H9 (cell line): Measurements from ENCODE around the gene ATP2C1. TPM values are rescaled to one million over a fixed set of nuclear protein-coding genes. Genes with fewer than 3 reads are reported as not detected.

ENCODE experiments used
- DNase-seq: peaks from one replicate; pipeline ENCODE4 v3.0.0-alpha.2; 2017
- H2AFZ ChIP-seq: one replicate; pipeline ENCODE4 v1.6.1; 2013; ENCODE audit warnings: mild to moderate bottlenecking, low read length, control low read depth, moderate library complexity
- H2AK5ac ChIP-seq: 2 replicates; pipeline ENCODE4 v1.6.1; 2013; ENCODE audit warnings: low read length, control low read depth, mixed read lengths; ENCODE audit not compliant: insufficient read length
- H2BK120ac ChIP-seq: one replicate; pipeline ENCODE4 v1.6.1; 2013; ENCODE audit warnings: low read depth, mild to moderate bottlenecking, low read length, control low read depth, inconsistent platforms; ENCODE audit not compliant: poor library complexity, severe bottlenecking
- H2BK12ac ChIP-seq: 2 replicates; pipeline ENCODE4 v1.6.1; 2013; ENCODE audit warnings: low read length, control low read depth, mixed read lengths, low read depth; ENCODE audit not compliant: insufficient read length
- H2BK15ac ChIP-seq: 2 replicates; pipeline ENCODE4 v1.6.1; 2013; ENCODE audit warnings: low read depth, low read length, control low read depth
- H2BK20ac ChIP-seq: one replicate; pipeline ENCODE4 v1.6.1; 2013; ENCODE audit warnings: low read depth, mild to moderate bottlenecking, low read length, control low read depth, inconsistent platforms; ENCODE audit not compliant: poor library complexity, severe bottlenecking
- H2BK5ac ChIP-seq: 2 replicates; pipeline ENCODE4 v1.6.1; 2013; ENCODE audit warnings: low read length, control low read depth, mixed read lengths; ENCODE audit not compliant: insufficient read length
- H3K14ac ChIP-seq: 2 replicates; pipeline ENCODE4 v1.6.1; 2013; ENCODE audit warnings: low read length, control low read depth; ENCODE audit not compliant: insufficient read depth
- H3K18ac ChIP-seq: 2 replicates; pipeline ENCODE4 v1.6.1; 2013; ENCODE audit warnings: low read depth, mild to moderate bottlenecking, mixed read lengths, low read length, control low read depth; ENCODE audit not compliant: insufficient read length
- H3K23ac ChIP-seq: 2 replicates; pipeline ENCODE4 v1.6.1; 2013; ENCODE audit warnings: low read length, control low read depth, mixed read lengths, low read depth; ENCODE audit not compliant: insufficient read length
- H3K23me2 ChIP-seq: 2 replicates; pipeline ENCODE4 v1.6.1; 2013; ENCODE audit warnings: low read depth, mild to moderate bottlenecking, mixed read lengths, low read length, control low read depth; ENCODE audit not compliant: insufficient read length, poor library complexity, severe bottlenecking
- H3K27ac ChIP-seq: 2 replicates; pipeline ENCODE4 v1.5.1; 2013; ENCODE audit warnings: low read length, control low read depth, mixed read lengths, low read depth; ENCODE audit not compliant: insufficient read length
- H3K27me3 ChIP-seq: 2 replicates; pipeline ENCODE4 v1.6.1; 2013; ENCODE audit warnings: low read length, control low read depth, inconsistent platforms; ENCODE audit not compliant: insufficient read depth
- H3K4ac ChIP-seq: 2 replicates; pipeline ENCODE4 v1.6.1; 2013; ENCODE audit warnings: low read depth, mild to moderate bottlenecking, control low read depth, inconsistent platforms, low read length, moderate library complexity
- H3K4me1 ChIP-seq: 2 replicates; pipeline ENCODE4 v1.6.1; 2013; ENCODE audit warnings: low read length, control low read depth, inconsistent platforms; ENCODE audit not compliant: insufficient read depth
- H3K4me2 ChIP-seq: 2 replicates; pipeline ENCODE4 v1.6.1; 2013; ENCODE audit warnings: low read length, control low read depth, mixed read lengths; ENCODE audit not compliant: insufficient read length, insufficient read depth
- H3K56ac ChIP-seq: 2 replicates; pipeline ENCODE4 v1.6.1; 2013; ENCODE audit warnings: low read depth, mild to moderate bottlenecking, mixed read lengths, low read length, control low read depth; ENCODE audit not compliant: insufficient read length
- H3K79me1 ChIP-seq: 2 replicates; pipeline ENCODE4 v1.6.1; 2013; ENCODE audit warnings: low read depth, mild to moderate bottlenecking, moderate library complexity, low read length, control low read depth, inconsistent platforms; ENCODE audit not compliant: insufficient read depth, poor library complexity, severe bottlenecking
- H3K79me2 ChIP-seq: 2 replicates; pipeline ENCODE4 v1.6.1; 2013; ENCODE audit warnings: low read length, control low read depth, inconsistent platforms; ENCODE audit not compliant: insufficient read depth
- H3K9ac ChIP-seq: 2 replicates; pipeline ENCODE4 v1.6.1; 2013; ENCODE audit warnings: low read length, control low read depth, mixed read lengths; ENCODE audit not compliant: insufficient read length; ENCODE audit errors: extremely low read depth
- H3K9me3 ChIP-seq: one replicate; pipeline ENCODE4 v1.6.1; 2013; ENCODE audit warnings: low read depth, low read length, inconsistent platforms; ENCODE audit not compliant: control insufficient read depth
- H3T11ph ChIP-seq: one replicate; pipeline ENCODE4 v1.6.1; 2013; ENCODE audit warnings: mild to moderate bottlenecking, low read length, control low read depth, inconsistent platforms
- H4K20me1 ChIP-seq: one replicate; pipeline ENCODE4 v1.6.1; 2013; ENCODE audit not compliant: control insufficient read depth, insufficient read length, insufficient read depth
- H4K5ac ChIP-seq: 2 replicates; pipeline ENCODE4 v1.6.1; 2013; ENCODE audit warnings: low read depth, mild to moderate bottlenecking, mixed read lengths, low read length, control low read depth; ENCODE audit not compliant: insufficient read length
- H4K8ac ChIP-seq: replicated peaks from 2 replicates; pipeline ENCODE4 v1.6.1; 2013; ENCODE audit warnings: low read length, control low read depth, mixed read lengths, low read depth; ENCODE audit not compliant: insufficient read length
- H4K91ac ChIP-seq: 2 replicates; pipeline ENCODE4 v1.6.1; 2013; ENCODE audit warnings: low read depth, mild to moderate bottlenecking, moderate library complexity, mixed read lengths, low read length, control low read depth; ENCODE audit not compliant: insufficient read length
- H3K27ac Mint-ChIP-seq, 3 experiments: 2 replicates in 2 of 3; 3 replicates in 1 of 3; pipeline ENCODE4 v1.8.0; 2020 to 2021; ENCODE audit warnings: mixed read lengths in 3 of 3, mild to moderate bottlenecking in 1 of 3, moderate library complexity in 1 of 3
- H3K27me3 Mint-ChIP-seq: 2 replicates; pipeline ENCODE4 v1.8.0; 2021; ENCODE audit warnings: low read depth, mild to moderate bottlenecking, moderate library complexity, mixed read lengths
- H3K36me3 Mint-ChIP-seq, 3 experiments: 2 replicates in 2 of 3; 3 replicates in 1 of 3; pipeline ENCODE4 v1.8.0; 2020 to 2021; ENCODE audit warnings: low read depth in 3 of 3, mixed read lengths in 3 of 3; ENCODE audit not compliant: insufficient read depth in 1 of 3
- H3K4me1 Mint-ChIP-seq, 2 experiments: 2 replicates each; pipeline ENCODE4 v1.8.0; 2020; ENCODE audit warnings: mixed read lengths in 2 of 2
- H3K4me3 Mint-ChIP-seq, 2 experiments: 2 replicates in 1 of 2; 3 replicates in 1 of 2; pipeline ENCODE4 v1.8.0; 2020 to 2021; ENCODE audit warnings: mild to moderate bottlenecking in 2 of 2, mixed read lengths in 2 of 2, moderate library complexity in 1 of 2
- H3K9me3 Mint-ChIP-seq, 2 experiments: 2 replicates in 1 of 2; 3 replicates in 1 of 2; pipeline ENCODE4 v1.8.0; 2020; ENCODE audit warnings: mild to moderate bottlenecking in 2 of 2, mixed read lengths in 2 of 2, moderate library complexity in 1 of 2
- WGBS: extraction: QIAGEN DNeasy Blood & Tissue Kit; methylation state at CpG from one replicate; pipeline ENCODE4 v1.1.7; 2013; ENCODE audit warnings: missing lambda C conversion rate, low lambda C conversion rate, mixed read lengths; ENCODE audit not compliant: insufficient read length; ENCODE audit errors: extremely low coverage; 5-methylcytosine and 5-hydroxymethylcytosine counted together
- total RNA-seq: library from RNA; stranded (reverse); gene quantifications from 2 replicates; pipeline ENCODE4 v1.2.1, GENCODE V29; 2021
- TF ChIP-seq, protein P1 (sequence below): fragments of 200-600 bp; sonication (generic); conservative IDR thresholded peaks from 3 replicates; pipeline ENCODE4 v1.8.0; 2021; ENCODE audit warnings: antibody characterized with exemption, mild to moderate bottlenecking

The ATP2C1 gene
- total RNA-seq, 1 experiment from 2014 or later = 65.5 TPM

GRCh38 chr3:130979117-130979516 lies 85.2 kb downstream of the ATP2C1 start:
- no peaks in the 10 kb centered on the region for H3K27me3 Mint-ChIP-seq

More at GRCh38 chr3:130979117-130979516, 85.2 kb downstream of the ATP2C1 start:
- TF ChIP-seq, protein P1, sequence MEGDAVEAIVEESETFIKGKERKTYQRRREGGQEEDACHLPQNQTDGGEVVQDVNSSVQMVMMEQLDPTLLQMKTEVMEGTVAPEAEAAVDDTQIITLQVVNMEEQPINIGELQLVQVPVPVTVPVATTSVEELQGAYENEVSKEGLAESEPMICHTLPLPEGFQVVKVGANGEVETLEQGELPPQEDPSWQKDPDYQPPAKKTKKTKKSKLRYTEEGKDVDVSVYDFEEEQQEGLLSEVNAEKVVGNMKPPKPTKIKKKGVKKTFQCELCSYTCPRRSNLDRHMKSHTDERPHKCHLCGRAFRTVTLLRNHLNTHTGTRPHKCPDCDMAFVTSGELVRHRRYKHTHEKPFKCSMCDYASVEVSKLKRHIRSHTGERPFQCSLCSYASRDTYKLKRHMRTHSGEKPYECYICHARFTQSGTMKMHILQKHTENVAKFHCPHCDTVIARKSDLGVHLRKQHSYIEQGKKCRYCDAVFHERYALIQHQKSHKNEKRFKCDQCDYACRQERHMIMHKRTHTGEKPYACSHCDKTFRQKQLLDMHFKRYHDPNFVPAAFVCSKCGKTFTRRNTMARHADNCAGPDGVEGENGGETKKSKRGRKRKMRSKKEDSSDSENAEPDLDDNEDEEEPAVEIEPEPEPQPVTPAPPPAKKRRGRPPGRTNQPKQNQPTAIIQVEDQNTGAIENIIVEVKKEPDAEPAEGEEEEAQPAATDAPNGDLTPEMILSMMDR = no peak
- Histone ChIP-seq H3K23ac (no peak overlapping the region), H4K91ac (no peak overlapping the region), H3K4me2 (no peak overlapping the region), H4K8ac (no peak overlapping the region), H2AK5ac (no peak overlapping the region), H2AFZ (no peak overlapping the region), H2BK120ac (no peak overlapping the region), H3K4me1 (peaks cover 3% of the 10 kb centered on the region; the same call in 1 of the 2 replicates), H3K79me2 (no peaks in the 10 kb centered on the region), H2BK20ac (no peak overlapping the region), H3K56ac (no peak overlapping the region), H3K14ac (no peak overlapping the region), H3K18ac (no peak overlapping the region), H3T11ph (no peak overlapping the region), H3K27me3 (no peaks in the 10 kb centered on the region), H4K20me1 (no peaks in the 10 kb centered on the region), H4K5ac (no peak overlapping the region), H3K9me3 (no peaks in the 10 kb centered on the region), H3K27ac (no peak overlapping the region), H3K23me2 (no peaks in the 10 kb centered on the region), H2BK5ac (no peak overlapping the region), H2BK15ac (no peak overlapping the region), H3K9ac (no peak overlapping the region), H3K4ac (no peak overlapping the region), H3K79me1 (no peaks in the 10 kb centered on the region), H2BK12ac (no peak overlapping the region)
- Mint-ChIP-seq H3K4me1 (peaks cover 9 to 17% of the 10 kb centered on the region in 2 experiments), H3K9me3 (no peaks in the 10 kb centered on the region), H3K36me3 (peaks cover 1 to 16% (median 10%) of the 10 kb centered on the region in 3 experiments; a peak in 5 of 7 replicates), H3K4me3 (no peak overlapping the region), H3K27ac (no peak overlapping the region)
- WGBS = no CpG with 5 or more reads among the region's 2 CpGs
- no peak for DNase-seq
